Measurements from ENCODE around the gene CNOT10.
A peak's percentile ranks its signal among the peaks of the same experiment; 100 is the strongest.
"Not testable (repeated sequence)": the region's sequence is repeated elsewhere in the genome, so short reads cannot be mapped to it uniquely, and the experiment has no call there.

CNOT10 gene

GRCh38 chr3:32684800-32685542 lies at the start of gene CNOT10:
TSS of gene CNOT10 (plus strand) at chr3:32685188. CDS start at chr3:32685461, 273 bp downstream.
- DNase-seq, result peak; percentile 91

GRCh38 chr3:32640939-32641338 lies 44.0 kb upstream of the CNOT10 start:
- DNase-seq, result no peak

DNA sequence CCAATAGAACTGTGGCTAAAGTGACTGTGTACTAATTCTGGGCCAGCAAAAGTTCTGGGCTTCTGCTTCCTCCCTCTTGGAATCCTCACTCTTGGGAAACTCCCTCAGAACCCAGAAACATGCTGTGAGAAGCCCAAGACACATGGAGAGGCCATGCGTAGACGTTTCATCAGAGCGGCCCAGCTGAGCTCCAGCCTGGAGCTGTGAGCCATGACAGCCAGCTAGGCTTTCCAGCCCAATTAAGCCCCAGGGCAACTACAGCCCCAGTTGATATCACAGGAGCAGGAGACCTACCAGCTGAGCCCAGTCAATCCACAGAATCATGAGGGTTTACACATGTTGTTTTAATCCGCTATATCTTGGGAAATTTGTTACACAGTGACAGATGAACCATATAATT lies 43.6 kb upstream of the CNOT10 start:
- DNase-seq, result no peak

DNA sequence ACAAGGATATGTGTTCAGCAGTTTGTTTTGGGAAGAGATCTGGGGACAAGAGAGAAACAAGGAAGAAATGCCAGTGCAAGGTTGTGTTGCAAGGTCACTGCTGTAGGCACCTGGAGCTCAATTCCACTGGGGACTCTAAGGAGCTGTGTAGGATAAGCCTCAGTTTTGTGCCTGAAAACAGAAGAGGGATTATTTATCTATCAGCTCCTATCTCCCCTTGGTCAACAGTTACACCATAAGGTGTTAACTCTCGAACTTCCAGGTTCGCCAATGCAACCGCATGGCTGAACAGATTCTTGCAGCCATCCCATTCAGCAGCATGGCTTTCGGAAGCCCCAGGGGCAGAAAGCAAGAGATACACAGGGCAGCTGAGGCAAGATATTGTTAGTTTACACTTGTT lies 41.6 kb upstream of the CNOT10 start:
- DNase-seq, result no peak

GRCh38 chr3:32643816-32644215 lies 41.2 kb upstream of the CNOT10 start:
- DNase-seq, result no peak

DNA sequence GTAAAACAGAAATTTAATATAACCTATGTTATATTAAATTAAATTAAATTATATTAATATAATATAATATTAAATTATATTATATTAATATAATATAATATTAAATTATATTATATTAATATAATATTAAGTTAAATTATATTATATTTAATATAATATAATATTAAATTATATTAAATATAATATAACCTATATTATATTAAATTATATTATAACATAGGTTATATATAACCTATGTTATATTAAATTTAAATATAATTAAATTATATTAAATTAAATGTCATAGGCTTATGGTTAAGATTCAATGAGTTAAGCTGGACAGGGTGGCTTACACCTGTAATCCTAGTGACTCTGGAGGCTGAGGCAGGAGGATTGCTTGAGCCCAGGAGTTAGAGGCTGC lies 40.6 kb upstream of the CNOT10 start:
- no peak for DNase-seq

- no peak for DNase-seq
Observed at GRCh38 chr3:32646761-32647160, 38.2 kb upstream of the CNOT10 start.

DNA sequence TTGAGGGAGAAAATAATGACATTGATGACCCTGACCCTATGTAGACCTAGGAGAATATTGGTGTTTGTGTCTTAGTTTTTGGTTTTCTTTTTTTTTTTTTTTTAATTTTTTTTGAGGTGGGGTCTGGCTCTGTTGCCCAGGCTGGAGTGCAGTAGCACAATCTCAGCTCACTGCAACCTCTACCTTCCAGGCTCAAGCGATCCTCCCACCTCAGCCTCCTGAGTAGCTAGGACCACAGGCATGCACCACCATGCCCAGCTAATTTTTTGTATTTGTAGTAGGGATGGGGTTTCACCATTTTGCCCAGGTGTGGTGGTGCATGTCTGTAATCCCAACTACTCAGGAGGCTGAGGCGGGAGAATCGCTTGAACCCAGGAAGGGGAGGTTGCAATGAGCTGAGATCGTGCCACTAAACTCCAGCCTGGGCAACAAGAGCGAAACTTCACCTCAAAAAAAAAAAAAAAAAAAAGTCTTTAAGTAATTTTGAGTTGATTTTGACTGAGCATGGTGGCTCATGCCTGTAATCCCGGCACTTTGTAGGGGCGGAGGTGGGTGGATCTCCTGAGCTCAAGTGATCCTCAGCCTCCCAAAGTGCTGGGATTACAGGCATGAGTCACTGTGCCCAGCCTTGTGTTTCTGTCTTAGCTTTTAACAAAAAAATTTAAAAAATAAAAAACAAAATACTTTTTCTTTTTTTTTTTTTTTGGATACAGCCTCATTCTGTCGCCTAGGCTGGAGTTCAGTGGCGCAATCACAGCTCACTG lies 32.5 kb upstream of the CNOT10 start:
- DNase-seq, result not testable (repeated sequence)

DNA sequence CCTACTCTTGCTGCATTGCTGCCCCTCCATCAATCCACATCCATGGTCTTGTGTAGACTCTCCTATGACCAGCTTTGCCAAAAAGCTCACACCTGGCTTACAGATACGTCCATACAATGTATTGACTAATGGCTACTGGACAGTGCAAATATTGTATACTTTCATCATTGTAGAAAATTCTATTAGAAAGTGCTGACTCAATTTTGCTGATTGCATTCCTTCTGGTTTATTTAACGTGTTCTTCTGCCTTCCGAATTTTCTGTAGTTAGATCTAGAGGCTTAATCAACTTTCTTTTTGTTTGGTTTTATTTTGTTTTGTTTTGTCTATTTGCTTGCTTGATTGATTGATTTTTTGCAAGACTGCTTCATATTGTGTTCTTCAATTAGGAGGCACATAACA lies 29.8 kb upstream of the CNOT10 start:
- DNase-seq, result no peak

GRCh38 chr3:32660634-32661033 lies 24.4 kb upstream of the CNOT10 start:
- DNase-seq, result no peak

- no peak for DNase-seq
Observed at GRCh38 chr3:32662647-32663046, 22.3 kb upstream of the CNOT10 start.

DNA sequence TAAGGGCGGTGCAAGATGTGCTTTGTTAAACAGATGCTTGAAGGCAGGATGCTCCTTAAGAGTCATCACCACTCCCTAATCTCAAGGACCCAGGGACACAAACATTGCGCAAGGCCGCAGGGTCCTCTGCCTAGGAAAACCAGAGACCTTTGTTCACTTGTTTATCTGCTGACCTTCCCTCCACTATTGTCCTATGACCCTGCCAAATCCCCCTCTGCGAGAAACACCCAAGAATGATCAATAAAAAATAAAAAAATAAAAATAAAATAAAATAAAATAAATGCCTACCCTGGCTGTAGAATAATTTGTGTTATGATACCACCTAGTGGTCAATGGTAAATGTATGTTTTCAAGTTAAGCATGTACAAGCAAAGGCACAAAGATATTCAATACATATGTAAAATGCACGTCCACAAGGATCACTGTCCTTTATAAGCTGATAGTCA lies 20.3 kb upstream of the CNOT10 start:
- DNase-seq, result peak; percentile 41

- no peak for DNase-seq
Observed at GRCh38 chr3:32667072-32667582, 17.9 kb upstream of the CNOT10 start.

DNA sequence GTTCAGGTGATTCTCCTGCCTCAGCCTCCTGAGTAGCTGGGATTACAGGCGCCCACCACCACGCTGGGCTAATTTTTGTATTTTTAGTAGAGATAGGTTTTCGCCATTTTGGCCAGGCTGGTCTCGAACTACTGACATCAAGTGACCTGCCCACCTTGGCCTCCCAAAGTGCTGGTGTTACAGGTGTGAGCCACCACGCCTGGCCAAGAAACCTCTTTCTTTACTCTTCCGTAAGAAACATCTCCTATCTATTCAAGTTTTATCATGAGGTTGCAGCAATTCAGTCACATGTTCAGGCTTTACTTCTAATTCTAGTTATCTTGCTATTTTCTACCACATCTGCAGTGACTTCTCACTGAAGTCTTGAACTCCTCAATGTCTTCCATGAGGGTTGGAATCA lies 15.8 kb upstream of the CNOT10 start:
- not testable (repeated sequence) for DNase-seq

GRCh38 chr3:32673730-32674129 lies 11.3 kb upstream of the CNOT10 start:
- DNase-seq, result not testable (repeated sequence)

GRCh38 chr3:32675164-32675563 lies 9.8 kb upstream of the CNOT10 start:
- no peak for DNase-seq

DNA sequence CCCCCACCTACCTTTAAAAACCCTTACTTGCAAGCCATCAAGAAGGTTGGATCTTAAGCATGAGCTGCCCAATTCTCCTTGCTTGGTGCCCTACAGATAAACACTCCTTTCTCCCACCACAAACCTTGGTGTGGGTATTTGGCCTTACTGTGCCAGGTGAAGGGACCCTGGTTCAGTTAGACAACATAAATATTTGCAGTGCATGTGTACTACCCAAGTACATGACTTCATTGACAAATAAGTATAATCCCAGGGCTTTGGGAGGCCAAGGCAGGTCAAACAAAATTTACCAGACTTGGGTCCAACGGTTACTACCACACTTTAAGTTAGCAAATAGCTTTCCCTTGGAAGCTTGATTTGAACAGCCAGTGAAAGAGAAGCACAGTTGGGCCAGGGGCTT lies 9.3 kb upstream of the CNOT10 start:
- DNase-seq, result no peak

DNA sequence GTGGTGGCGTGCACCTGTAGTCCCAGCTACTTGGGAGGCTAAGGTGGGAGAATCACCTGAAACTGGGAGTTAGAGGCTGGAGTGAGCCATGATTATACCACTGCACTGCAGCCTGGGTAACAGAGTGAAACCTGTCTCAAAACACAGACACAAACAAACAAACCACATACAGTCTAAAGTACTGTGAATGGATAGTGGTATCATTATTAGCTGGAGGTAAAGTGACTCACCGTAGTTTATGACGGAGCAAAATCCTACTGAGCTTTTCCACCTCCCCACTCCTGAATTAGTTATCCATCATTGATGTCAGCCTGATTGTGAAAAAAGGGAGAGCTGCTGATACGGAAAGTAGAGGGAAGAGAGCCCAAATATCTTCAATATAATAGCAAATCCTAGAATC lies 3.2 kb upstream of the CNOT10 start:
- DNase-seq, result no peak

DNA sequence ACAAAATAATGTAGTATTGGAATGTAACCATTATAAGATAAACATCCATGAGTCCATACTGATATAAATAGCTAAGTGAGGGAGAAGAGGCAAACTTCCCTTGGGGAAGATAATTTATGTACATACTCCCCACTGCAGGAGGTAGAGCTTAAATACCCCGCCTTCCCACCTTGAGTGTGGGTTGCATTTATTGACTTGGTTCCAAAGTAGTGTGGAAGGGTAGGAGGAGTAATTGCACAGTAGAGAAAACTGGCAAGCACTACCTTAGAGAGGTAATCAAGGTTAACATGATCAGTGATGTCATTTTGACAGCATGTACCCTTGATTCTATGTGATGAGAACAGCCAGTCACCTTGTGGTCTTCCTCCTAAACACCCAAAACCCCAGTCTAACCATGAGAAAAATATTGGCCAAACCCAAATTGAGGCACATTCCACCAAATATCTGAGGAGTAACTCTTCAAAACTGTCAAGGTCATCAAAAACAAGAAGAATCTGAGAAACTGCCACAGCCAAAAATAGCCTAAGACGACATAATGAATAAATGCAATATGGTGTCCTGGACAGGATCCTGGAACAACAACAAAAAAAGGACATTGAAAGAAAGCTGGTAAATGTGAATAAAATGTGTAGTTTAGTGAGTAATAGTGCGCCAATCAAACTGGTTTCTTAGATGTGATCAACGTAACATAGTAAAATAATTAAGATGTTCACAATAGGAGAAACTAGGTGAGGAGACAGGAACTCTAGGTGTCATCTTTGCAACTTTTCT lies 774 bp upstream of the CNOT10 start:
- DNase-seq, result no peak

GRCh38 chr3:32685543-32686185 lies 676 bp downstream of the CNOT10 start:
- no peak for DNase-seq

- no peak for DNase-seq
Observed at GRCh38 chr3:32686713-32687112, 1.7 kb downstream of the CNOT10 start.

- DNase-seq, result no peak
Observed at GRCh38 chr3:32691847-32692246, 6.9 kb downstream of the CNOT10 start.

- no peak for DNase-seq
Observed at GRCh38 chr3:32696523-32696922, 11.5 kb downstream of the CNOT10 start.

Data from fibroblast of skin of right quadriceps (primary cell).